Loucy (cell line): Measurements from ENCODE around the gene C1RL.
A peak's percentile ranks its signal among the peaks of the same experiment; 100 is the strongest.

Source experiments
- H2AFZ ChIP-seq: fragments of 200-600 bp; sonication (generic); 2 replicates; pipeline ENCODE4 v1.6.0; 2016; ENCODE audit warnings: antibody characterized with exemption, mild to moderate bottlenecking, low read length, moderate library complexity
- H3F3A ChIP-seq: fragments of 200-600 bp; 2 replicates; pipeline ENCODE4 v1.6.0; 2016; ENCODE audit warnings: antibody characterized with exemption, low read depth, mild to moderate bottlenecking
- H3K27me3 ChIP-seq: fragments of 200-600 bp; sonication (generic); 2 replicates; pipeline ENCODE4 v1.6.1; 2014; ENCODE audit warnings: low read length, mild to moderate bottlenecking; ENCODE audit not compliant: insufficient read depth, poor library complexity, severe bottlenecking
- H3K36me3 ChIP-seq: fragments of 200-600 bp; sonication (generic); 2 replicates; pipeline ENCODE4 v1.6.1; 2016; ENCODE audit warnings: low read length; ENCODE audit not compliant: insufficient read depth
- H3K4me1 ChIP-seq: fragments of 200-600 bp; sonication (generic); 2 replicates; pipeline ENCODE4 v1.5.1; 2014; ENCODE audit warnings: low read length, mild to moderate bottlenecking; ENCODE audit not compliant: insufficient read depth, poor library complexity, severe bottlenecking
- H3K4me2 ChIP-seq: fragments of 200-600 bp; sonication (generic); 2 replicates; pipeline ENCODE4 v1.6.0; 2014; ENCODE audit warnings: antibody characterized with exemption, low read length, low read depth, mild to moderate bottlenecking; ENCODE audit not compliant: poor library complexity, severe bottlenecking
- H3K4me3 ChIP-seq: fragments of 200-600 bp; sonication (generic); 2 replicates; pipeline ENCODE4 v1.5.1; 2014; ENCODE audit warnings: low read length, mild to moderate bottlenecking, mixed read lengths; ENCODE audit not compliant: poor library complexity, severe bottlenecking
- H3K79me2 ChIP-seq: fragments of 200-600 bp; sonication (generic); 2 replicates; pipeline ENCODE4 v1.6.1; 2014; ENCODE audit warnings: low read length; ENCODE audit not compliant: insufficient read depth
- H3K9ac ChIP-seq: fragments of 200-600 bp; sonication (generic); 2 replicates; pipeline ENCODE4 v1.6.0; 2014; ENCODE audit warnings: mild to moderate bottlenecking, low read depth, low read length, moderate library complexity; ENCODE audit not compliant: poor library complexity, severe bottlenecking
- H3K9me2 ChIP-seq: fragments of 200-600 bp; sonication (generic); replicated peaks from 2 replicates; pipeline ENCODE4 v1.6.1; 2016; ENCODE audit warnings: low read depth, low read length, mixed read lengths
- H3K9me3 ChIP-seq: fragments of 200-600 bp; sonication (generic); 2 replicates; pipeline ENCODE4 v1.6.1; 2014; ENCODE audit warnings: mild to moderate bottlenecking, antibody characterized with exemption, low read length, low read depth; ENCODE audit not compliant: insufficient read depth
- H4K20me1 ChIP-seq: fragments of 200-600 bp; sonication (generic); 2 replicates; pipeline ENCODE4 v1.6.0; 2014; ENCODE audit warnings: antibody characterized with exemption, low read length, mild to moderate bottlenecking; ENCODE audit not compliant: insufficient read depth, poor library complexity, severe bottlenecking
- EZH2phosphoT487 ChIP-seq: fragments of 200-600 bp; IDR thresholded peaks from 2 replicates; pipeline ENCODE4 v1.6.1; 2018; ENCODE audit warnings: antibody characterized with exemption, mild to moderate bottlenecking, moderate library complexity, borderline replicate concordance
- TF ChIP-seq, protein P1 (sequence below): fragments of 200-600 bp; sonication (generic); conservative IDR thresholded peaks from 2 replicates; pipeline ENCODE4 v1.5.1; 2014; ENCODE audit warnings: mild to moderate bottlenecking, antibody characterized with exemption, low read length

Gene C1RL

GRCh38 chr12:7128681-7129286 is 19.8 kb upstream of the C1RL start, which contains the start of gene RBP5:
TSS of gene RBP5 (minus strand) at chr12:7128889. CDS start at chr12:7128775, 114 bp downstream.
- H3K79me2 ChIP-seq: peaks cover 38% of the 10 kb centered on the region
- peak within 1 kb of the TSS; percentile 82 for H2AFZ ChIP-seq
- H3K9me2 ChIP-seq: no peaks in the 10 kb centered on the region
- H3K4me2 ChIP-seq: peak within 1 kb of the TSS; percentile 99
- peak within 1 kb of the TSS; percentile 81 for H3K9ac ChIP-seq
- peak within 1 kb of the TSS; percentile 99 for H3K4me3 ChIP-seq
- H3K27me3 ChIP-seq: no peaks in the 10 kb centered on the region
- H4K20me1 ChIP-seq: no peaks in the 10 kb centered on the region
- peaks cover 2% of the 10 kb centered on the region; the same call in 1 of the 2 replicates for H3F3A ChIP-seq
- peaks cover 36% of the 10 kb centered on the region for H3K4me1 ChIP-seq
- H3K36me3 ChIP-seq: peaks cover 11% of the 10 kb centered on the region; the same call in 1 of the 2 replicates
- no peaks in the 10 kb centered on the region for H3K9me3 ChIP-seq
- TF ChIP-seq, protein P1, sequence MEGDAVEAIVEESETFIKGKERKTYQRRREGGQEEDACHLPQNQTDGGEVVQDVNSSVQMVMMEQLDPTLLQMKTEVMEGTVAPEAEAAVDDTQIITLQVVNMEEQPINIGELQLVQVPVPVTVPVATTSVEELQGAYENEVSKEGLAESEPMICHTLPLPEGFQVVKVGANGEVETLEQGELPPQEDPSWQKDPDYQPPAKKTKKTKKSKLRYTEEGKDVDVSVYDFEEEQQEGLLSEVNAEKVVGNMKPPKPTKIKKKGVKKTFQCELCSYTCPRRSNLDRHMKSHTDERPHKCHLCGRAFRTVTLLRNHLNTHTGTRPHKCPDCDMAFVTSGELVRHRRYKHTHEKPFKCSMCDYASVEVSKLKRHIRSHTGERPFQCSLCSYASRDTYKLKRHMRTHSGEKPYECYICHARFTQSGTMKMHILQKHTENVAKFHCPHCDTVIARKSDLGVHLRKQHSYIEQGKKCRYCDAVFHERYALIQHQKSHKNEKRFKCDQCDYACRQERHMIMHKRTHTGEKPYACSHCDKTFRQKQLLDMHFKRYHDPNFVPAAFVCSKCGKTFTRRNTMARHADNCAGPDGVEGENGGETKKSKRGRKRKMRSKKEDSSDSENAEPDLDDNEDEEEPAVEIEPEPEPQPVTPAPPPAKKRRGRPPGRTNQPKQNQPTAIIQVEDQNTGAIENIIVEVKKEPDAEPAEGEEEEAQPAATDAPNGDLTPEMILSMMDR: no peak
- TF ChIP-seq EZH2phosphoT487: no peak

GRCh38 chr12:7127916-7128626 is 19.1 kb upstream of the C1RL start:
- Histone ChIP-seq H3K36me3 (peaks cover 4% of the 10 kb centered on the region; the same call in 1 of the 2 replicates), H3K4me1 (peaks cover 33% of the 10 kb centered on the region), H3K27me3 (no peaks in the 10 kb centered on the region), H4K20me1 (no peaks in the 10 kb centered on the region), H3K9me3 (no peaks in the 10 kb centered on the region), H3K4me2 (peak overlapping the region; percentile 99), H3K79me2 (peaks cover 31% of the 10 kb centered on the region), H3K9me2 (no peaks in the 10 kb centered on the region), H3F3A (peaks cover 2% of the 10 kb centered on the region; the same call in 1 of the 2 replicates), H3K4me3 (no peak overlapping the region), H2AFZ (no peak overlapping the region), H3K9ac (no peak overlapping the region)
- no peak for TF ChIP-seq EZH2phosphoT487
- TF ChIP-seq, protein P1: no peak

DNA sequence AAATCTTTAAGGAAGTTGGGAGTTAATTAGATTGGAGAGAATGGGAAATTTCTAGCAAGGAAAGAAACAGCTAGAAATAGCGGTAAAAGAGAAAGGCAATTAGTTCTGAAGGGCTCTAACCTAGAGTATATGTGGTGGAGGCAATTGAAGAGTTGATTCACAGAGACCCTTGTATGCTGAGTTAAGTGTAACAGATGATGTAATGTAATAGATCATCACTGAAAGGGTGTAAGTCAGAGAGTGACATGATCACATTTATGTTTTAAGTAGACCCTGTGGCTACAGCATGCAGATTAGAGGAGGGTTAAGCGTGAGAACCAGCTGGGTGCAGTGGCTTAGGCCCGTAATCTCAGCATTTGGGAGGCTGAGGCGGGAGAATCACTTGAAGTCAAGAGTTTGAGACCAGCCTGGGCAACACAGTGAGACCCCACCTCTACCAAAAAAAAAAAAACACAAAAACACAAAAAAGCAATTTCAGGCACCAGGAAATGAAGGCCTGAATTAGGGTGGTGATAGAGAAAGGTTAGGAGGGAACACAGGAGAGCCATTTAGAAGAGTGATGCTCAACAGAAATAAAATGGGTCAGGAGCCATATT is 16.7 kb upstream of the C1RL start:
- Histone ChIP-seq H4K20me1 (no peaks in the 10 kb centered on the region), H3K36me3 (no peaks in the 10 kb centered on the region), H3K4me3 (no peak overlapping the region), H3K4me2 (no peak overlapping the region), H3K27me3 (no peaks in the 10 kb centered on the region), H2AFZ (no peak overlapping the region), H3K79me2 (peaks cover 8% of the 10 kb centered on the region; the same call in 1 of the 2 replicates), H3K9ac (no peak overlapping the region), H3K9me3 (no peaks in the 10 kb centered on the region), H3F3A (no peaks in the 10 kb centered on the region; the same call in 1 of the 2 replicates), H3K9me2 (no peaks in the 10 kb centered on the region), H3K4me1 (peaks cover 16% of the 10 kb centered on the region)
- no peak for TF ChIP-seq EZH2phosphoT487
- TF ChIP-seq, protein P1: no peak
